Measurements from ENCODE around the gene BICC1.

GRCh38 chr10:58570979-58571378 is 58.3 kb downstream of the BICC1 start:
- TF ChIP-seq POLR2A (IDR thresholded peaks at IDR 0.05) (no peak), CTCF (IDR thresholded peaks at IDR 0.05) (no peak)
